NCI-H524 (cell line): ENCODE results near the gene SIGLECL1.
A peak's percentile ranks its signal among the peaks of the same experiment; 100 is the strongest.

Source experiments
- DNase-seq, 2 experiments: peaks; one replicate each; lab custom pipeline; 2025; lab: John Stamatoyannopoulos, UW

Gene SIGLECL1

GRCh38 chr19:51253088-51253806 lies 2.4 kb downstream of the SIGLECL1 start:
- DNase-seq: no peak

GRCh38 chr19:51256155-51256625 lies 5.3 kb downstream of the SIGLECL1 start:
- DNase-seq: no peak

- no peak for DNase-seq
These were observed 6.6 kb downstream of the SIGLECL1 start for GRCh38 chr19:51257471-51257870.

- no peak for DNase-seq
These were observed 7.6 kb downstream of the SIGLECL1 start for GRCh38 chr19:51258165-51259160.

GRCh38 chr19:51259348-51260245 lies 8.7 kb downstream of the SIGLECL1 start:
- DNase-seq: peak in 1 of 2 experiments; percentile 15

GRCh38 chr19:51263808-51264207 lies 12.9 kb downstream of the SIGLECL1 start:
- DNase-seq: no peak

GRCh38 chr19:51271067-51271466 lies 20.2 kb downstream of the SIGLECL1 start:
- no peak for DNase-seq

GRCh38 chr19:51272183-51272810 lies 21.4 kb downstream of the SIGLECL1 start:
- no peak for DNase-seq

- DNase-seq: no peak
These were observed 23.3 kb downstream of the SIGLECL1 start for GRCh38 chr19:51274049-51274770.

GRCh38 chr19:51277112-51277511 lies 26.2 kb downstream of the SIGLECL1 start:
- DNase-seq: no peak

GRCh38 chr19:51282335-51282734 lies 31.5 kb downstream of the SIGLECL1 start:
- DNase-seq: no peak

GRCh38 chr19:51285682-51286081 lies 34.8 kb downstream of the SIGLECL1 start:
- DNase-seq: no peak

- no peak for DNase-seq
These were observed 38.8 kb downstream of the SIGLECL1 start for GRCh38 chr19:51289635-51290034.

GRCh38 chr19:51292971-51293370 lies 42.1 kb downstream of the SIGLECL1 start:
- DNase-seq: no peak

GRCh38 chr19:51293571-51294210 lies 42.8 kb downstream of the SIGLECL1 start:
- DNase-seq: no peak

GRCh38 chr19:51294211-51294976 lies 43.5 kb downstream of the SIGLECL1 start:
- no peak for DNase-seq

GRCh38 chr19:51294977-51295375 lies 44.1 kb downstream of the SIGLECL1 start:
- DNase-seq: no peak

- DNase-seq: no peak
These were observed 44.7 kb downstream of the SIGLECL1 start for GRCh38 chr19:51295382-51296126.
